Activated CD8-positive, alpha-beta memory T cell treated with anti-CD3 and anti-CD28 coated beads for 4 hours (primary cell): ENCODE results near the gene TMEM231.

ENCODE experiments used
- DNase-seq, 2 donors: peaks; one replicate each; pipeline ENCODE4 v3.0.0-alpha.2; 2020; ENCODE audit warnings: low read depth in 2 of 2

Gene TMEM231

GRCh38 chr16:75488322-75488721, 67.7 kb downstream of the TMEM231 start:
- DNase-seq: no peak
